Measurements from ENCODE around the gene GPR137B. TPM values are rescaled to one million over a fixed set of nuclear protein-coding genes. Genes with fewer than 3 reads are reported as not detected.

The GPR137B gene
- total RNA-seq, 3 donors from 2014 or later = 6.0 to 13.3 (median 8.5) TPM

DNA sequence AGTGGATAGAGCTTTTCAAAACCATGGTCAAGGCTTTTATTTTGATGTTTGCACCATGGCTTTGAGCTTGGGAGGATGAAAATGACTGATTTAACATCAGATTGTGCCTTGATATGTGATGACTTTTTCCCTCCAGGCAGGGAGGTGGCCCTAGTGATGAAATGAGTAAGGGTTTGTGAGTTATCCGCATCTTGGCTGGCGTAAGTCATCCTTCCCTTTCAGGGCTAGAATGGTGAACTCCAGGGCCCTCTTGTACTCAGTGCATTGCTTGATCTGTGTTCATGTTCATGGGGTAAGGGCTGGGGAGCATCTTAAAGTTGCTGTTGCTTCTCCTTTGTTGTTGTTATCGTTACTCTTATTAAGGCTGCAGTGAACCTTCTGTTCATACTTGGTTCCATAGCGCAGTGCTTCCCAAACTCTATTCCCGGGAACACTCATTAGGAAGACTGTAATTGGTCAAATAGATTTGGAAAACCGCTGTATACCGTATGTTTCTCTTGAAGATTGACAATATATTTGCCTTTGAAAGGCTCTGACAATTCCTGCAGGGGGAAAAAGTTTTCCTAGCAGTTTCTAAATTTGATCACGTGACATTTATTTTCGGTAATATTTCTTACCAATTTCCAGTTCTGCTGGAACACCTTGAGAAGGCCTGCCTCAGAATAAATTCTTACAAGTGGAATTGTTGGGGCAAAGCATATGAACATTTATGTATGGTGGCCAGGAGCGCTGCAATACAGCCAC is 23.1 kb downstream of the GPR137B start:
- no peaks in the 10 kb centered on the region for H3K4me1 ChIP-seq (ENCODE audit: low read depth)
- intact Hi-C loops (cut with DNase I, micrococcal nuclease) = no loop called here
- TF ChIP-seq, protein P1, sequence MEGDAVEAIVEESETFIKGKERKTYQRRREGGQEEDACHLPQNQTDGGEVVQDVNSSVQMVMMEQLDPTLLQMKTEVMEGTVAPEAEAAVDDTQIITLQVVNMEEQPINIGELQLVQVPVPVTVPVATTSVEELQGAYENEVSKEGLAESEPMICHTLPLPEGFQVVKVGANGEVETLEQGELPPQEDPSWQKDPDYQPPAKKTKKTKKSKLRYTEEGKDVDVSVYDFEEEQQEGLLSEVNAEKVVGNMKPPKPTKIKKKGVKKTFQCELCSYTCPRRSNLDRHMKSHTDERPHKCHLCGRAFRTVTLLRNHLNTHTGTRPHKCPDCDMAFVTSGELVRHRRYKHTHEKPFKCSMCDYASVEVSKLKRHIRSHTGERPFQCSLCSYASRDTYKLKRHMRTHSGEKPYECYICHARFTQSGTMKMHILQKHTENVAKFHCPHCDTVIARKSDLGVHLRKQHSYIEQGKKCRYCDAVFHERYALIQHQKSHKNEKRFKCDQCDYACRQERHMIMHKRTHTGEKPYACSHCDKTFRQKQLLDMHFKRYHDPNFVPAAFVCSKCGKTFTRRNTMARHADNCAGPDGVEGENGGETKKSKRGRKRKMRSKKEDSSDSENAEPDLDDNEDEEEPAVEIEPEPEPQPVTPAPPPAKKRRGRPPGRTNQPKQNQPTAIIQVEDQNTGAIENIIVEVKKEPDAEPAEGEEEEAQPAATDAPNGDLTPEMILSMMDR (IDR thresholded peaks at IDR 0.05) = no peak
- H3K36me3 ChIP-seq (ENCODE audit: low read depth) = no peaks in the 10 kb centered on the region
- ATAC-seq (no peak), DNase-seq (no peak)
- H3K4me3 ChIP-seq = no peak overlapping the region
- peaks cover 13% of the 10 kb centered on the region for H3K9me3 ChIP-seq

DNA sequence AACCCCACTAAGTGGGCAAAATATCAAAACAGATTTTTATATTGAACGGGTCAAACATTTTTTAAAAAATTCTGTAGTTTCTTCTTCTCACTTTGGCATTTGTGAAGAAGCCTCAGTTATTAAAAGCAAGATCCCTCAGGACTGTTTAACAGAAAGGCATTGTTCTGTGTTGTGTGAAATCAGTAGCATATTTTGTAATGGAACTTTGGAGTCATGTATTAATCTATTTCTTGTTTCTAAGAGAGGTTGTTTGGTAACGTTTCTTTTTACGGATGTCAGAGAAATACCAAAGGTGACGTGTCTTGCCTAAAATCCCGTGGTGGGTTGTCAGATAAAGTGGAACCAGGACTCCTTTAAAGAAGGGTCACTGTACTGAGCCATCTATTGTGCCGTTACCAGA is 23.7 kb downstream of the GPR137B start:
- TF ChIP-seq, protein P1 (IDR thresholded peaks at IDR 0.05) = no peak
- peaks cover 13% of the 10 kb centered on the region for H3K9me3 ChIP-seq
- H3K36me3 ChIP-seq (ENCODE audit: low read depth) = no peaks in the 10 kb centered on the region
- no peak for ATAC-seq
- H3K4me3 ChIP-seq = no peak overlapping the region
- intact Hi-C loops (cut with DNase I, micrococcal nuclease) = no loop called here
- DNase-seq = no peak
- no peaks in the 10 kb centered on the region for H3K4me1 ChIP-seq (ENCODE audit: low read depth)

DNA sequence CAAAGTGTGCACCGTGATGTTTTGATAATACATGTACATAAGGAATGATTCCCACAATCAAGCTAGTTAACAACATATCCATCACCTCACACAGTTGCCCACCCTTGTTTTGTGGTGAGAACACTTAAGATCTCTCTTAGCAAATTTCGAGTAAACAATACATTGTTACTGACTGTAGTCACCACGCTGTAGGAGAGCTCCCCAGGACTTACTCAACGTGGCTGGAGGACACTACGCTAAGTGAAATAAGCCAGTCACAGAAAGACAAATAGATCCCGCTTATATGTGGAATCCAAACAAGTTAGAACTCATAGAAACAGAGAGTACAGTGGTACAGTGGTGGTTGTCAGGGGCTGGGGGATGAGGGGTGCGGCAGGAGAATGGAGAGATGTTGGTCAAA is 24.8 kb downstream of the GPR137B start:
- intact Hi-C loops (cut with DNase I, micrococcal nuclease) = no loop called here
- TF ChIP-seq, protein P1 (IDR thresholded peaks at IDR 0.05) = no peak
- no peak for DNase-seq
- no peak overlapping the region for H3K4me3 ChIP-seq
- no peaks in the 10 kb centered on the region for H3K36me3 ChIP-seq (ENCODE audit: low read depth)
- H3K9me3 ChIP-seq = peaks cover 3% of the 10 kb centered on the region
- ATAC-seq = no peak
- H3K4me1 ChIP-seq (ENCODE audit: low read depth) = no peaks in the 10 kb centered on the region

DNA sequence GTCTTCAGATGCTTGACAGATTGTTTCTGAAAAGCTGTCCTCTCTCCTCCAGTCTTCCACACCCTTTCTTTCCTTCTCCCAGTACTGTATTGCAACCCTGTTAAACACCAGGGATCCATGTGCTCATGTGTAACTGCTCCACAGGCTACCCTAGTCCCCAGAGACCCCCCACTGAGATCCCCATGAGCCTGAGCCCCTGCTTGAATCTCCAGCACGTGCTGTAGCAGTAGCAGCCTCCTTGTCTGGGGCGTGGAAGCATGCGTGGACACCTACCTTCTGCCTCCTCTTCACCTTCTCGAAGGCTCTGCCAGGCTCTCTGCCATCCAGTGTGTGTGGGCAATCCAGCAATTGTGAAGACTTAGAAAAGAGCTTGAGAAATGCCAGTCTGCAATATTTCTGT is 25.2 kb downstream of the GPR137B start:
- Histone ChIP-seq H3K36me3 (ENCODE audit: low read depth) (no peaks in the 10 kb centered on the region), H3K4me3 (no peak overlapping the region), H3K4me1 (ENCODE audit: low read depth) (no peaks in the 10 kb centered on the region), H3K9me3 (no peaks in the 10 kb centered on the region)
- TF ChIP-seq, protein P1 (IDR thresholded peaks at IDR 0.05) = no peak
- ATAC-seq = no peak
- DNase-seq = no peak
- intact Hi-C loops (cut with DNase I, micrococcal nuclease) = no loop called here

DNA sequence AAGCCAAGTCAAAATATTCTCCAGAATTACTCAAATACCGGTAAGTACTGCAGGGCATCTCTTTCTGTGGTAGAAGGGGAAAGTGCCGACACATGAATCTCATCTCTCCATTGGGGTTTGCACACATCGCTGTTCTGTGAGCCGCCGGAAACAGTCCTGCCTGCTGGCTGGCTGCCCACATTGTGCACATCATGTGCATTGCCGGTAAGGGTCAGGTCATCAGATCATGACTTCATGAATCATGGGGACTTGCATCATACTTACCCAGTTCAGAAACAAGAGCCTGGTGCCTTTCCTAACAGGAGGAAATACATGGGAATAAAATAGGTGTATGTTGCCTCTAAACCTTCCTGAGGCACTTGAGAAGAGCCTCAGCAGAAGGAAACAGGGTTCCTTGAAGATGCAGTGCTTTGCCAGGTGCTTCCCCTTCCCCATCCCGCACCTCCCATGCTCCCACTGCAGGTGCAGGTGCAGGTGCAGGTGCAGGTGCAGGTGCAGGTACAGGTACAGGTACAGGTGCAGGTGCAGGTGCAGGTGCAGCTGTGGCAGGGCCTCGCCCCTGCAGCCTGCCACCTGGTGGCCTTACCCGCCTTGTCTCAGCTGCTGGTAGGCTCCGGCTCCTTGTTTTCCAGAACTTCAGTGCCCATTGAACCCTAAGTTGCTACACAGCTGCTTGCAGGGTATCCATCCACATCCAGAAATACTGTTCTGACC is 26.5 kb downstream of the GPR137B start:
- DNase-seq (peak in 2 of 3 donors; percentile 63 to 64), ATAC-seq (peak; percentile 86)
- no peaks in the 10 kb centered on the region for H3K4me1 ChIP-seq (ENCODE audit: low read depth)
- intact Hi-C loops (cut with DNase I, micrococcal nuclease) = no loop called here
- no peaks in the 10 kb centered on the region for H3K9me3 ChIP-seq
- no peaks in the 10 kb centered on the region for H3K36me3 ChIP-seq (ENCODE audit: low read depth)
- H3K4me3 ChIP-seq = no peak overlapping the region
- TF ChIP-seq, protein P1 (IDR thresholded peaks at IDR 0.05) = peak; percentile 15

Data from mucosa of descending colon (tissue), 3 donors.